Lung (tissue), 12 donors: ENCODE measurements around the gene PALLD. TPM values are rescaled to one million over a fixed set of nuclear protein-coding genes. Genes with fewer than 3 reads are reported as not detected.

Source experiments
- ATAC-seq: fragments of 200-7000 bp; cut with Tn5 transposase; one replicate; pipeline ENCODE4 v1.9.1; 2020; ENCODE audit warnings: moderate number of reproducible peaks; ENCODE audit not compliant: insufficient read depth, low FRiP score
- DNase-seq, 3 donors: peaks; one replicate each; pipeline ENCODE4 v3.0.0-alpha.2; 2013 to 2017
- H3K27ac ChIP-seq, 2 donors: one replicate each; pipeline ENCODE4 v1.5.1; 2013; ENCODE audit warnings: mild to moderate bottlenecking in 2 of 2, moderate library complexity in 2 of 2, control low read depth in 1 of 2, inconsistent platforms in 1 of 2, low read depth in 1 of 2, low read length in 1 of 2
- H3K27me3 ChIP-seq, 3 donors: one replicate each; pipeline ENCODE4 v1.5.1; 2013; ENCODE audit warnings: low read length in 2 of 3; ENCODE audit not compliant: control insufficient read depth in 3 of 3, insufficient read depth in 3 of 3
- H3K36me3 ChIP-seq, 4 donors: one replicate each; pipeline ENCODE4 v1.5.1; 2013; ENCODE audit warnings: low read length in 4 of 4, mild to moderate bottlenecking in 1 of 4, moderate library complexity in 1 of 4; ENCODE audit not compliant: control insufficient read depth in 4 of 4, insufficient read depth in 4 of 4
- H3K4me1 ChIP-seq, 5 donors: one replicate each; pipeline ENCODE4 v1.5.1; 2013; ENCODE audit warnings: low read length in 5 of 5, mild to moderate bottlenecking in 2 of 5, moderate library complexity in 1 of 5; ENCODE audit not compliant: control insufficient read depth in 5 of 5, insufficient read depth in 5 of 5
- H3K4me3 ChIP-seq: one replicate; pipeline ENCODE4 v1.5.1; 2013; ENCODE audit warnings: mild to moderate bottlenecking, control low read depth, moderate library complexity
- H3K9ac ChIP-seq, 2 donors: one replicate each; pipeline ENCODE4 v1.5.1; 2013; ENCODE audit warnings: low read length in 2 of 2, control low read depth in 1 of 2; ENCODE audit not compliant: insufficient read depth in 1 of 2
- H3K9me3 ChIP-seq, 4 donors: one replicate each; pipeline ENCODE4 v1.5.1; 2013; ENCODE audit warnings: low read length in 3 of 4, mild to moderate bottlenecking in 1 of 4, moderate library complexity in 1 of 4; ENCODE audit not compliant: control insufficient read depth in 4 of 4, insufficient read depth in 3 of 4
- WGBS, 2 donors: extraction: QIAGEN DNeasy Blood & Tissue Kit; methylation state at CpG; one replicate each; pipeline ENCODE4 v1.1.7; 2013; 5-methylcytosine and 5-hydroxymethylcytosine counted together
- polyA plus RNA-seq, 2 donors: library from polyadenylated mRNA; stranded (reverse); fragments of 200-250 nt; gene quantifications; one replicate each; pipeline ENCODE4 v1.2.1, GENCODE V29; 2013
- total RNA-seq, 2 donors: library from RNA; depleted of rRNA in 1 of 2; stranded (reverse); fragments of >200 nt in 1 of 2; gene quantifications; one replicate each; pipeline ENCODE4 v1.2.1, GENCODE V29; 2014 to 2021
- TF ChIP-seq, protein P1 (sequence below): IDR thresholded peaks from 2 replicates; pipeline ENCODE4 v1.5.1; 2012; ENCODE audit warnings: mild to moderate bottlenecking; ENCODE audit errors: control extremely low read depth, extremely low read depth
- donor health status: control.
- donor health status: control.
- donor health status: Bipolar disorder and iron deficiency.
- donor health status: healthy.
- donor health status: DM: yes; HTN: yes; CAD: no.

Gene PALLD
- total and polyA plus RNA-seq, 4 donors, result 20.7 to 139 (median 63.0) TPM

DNA sequence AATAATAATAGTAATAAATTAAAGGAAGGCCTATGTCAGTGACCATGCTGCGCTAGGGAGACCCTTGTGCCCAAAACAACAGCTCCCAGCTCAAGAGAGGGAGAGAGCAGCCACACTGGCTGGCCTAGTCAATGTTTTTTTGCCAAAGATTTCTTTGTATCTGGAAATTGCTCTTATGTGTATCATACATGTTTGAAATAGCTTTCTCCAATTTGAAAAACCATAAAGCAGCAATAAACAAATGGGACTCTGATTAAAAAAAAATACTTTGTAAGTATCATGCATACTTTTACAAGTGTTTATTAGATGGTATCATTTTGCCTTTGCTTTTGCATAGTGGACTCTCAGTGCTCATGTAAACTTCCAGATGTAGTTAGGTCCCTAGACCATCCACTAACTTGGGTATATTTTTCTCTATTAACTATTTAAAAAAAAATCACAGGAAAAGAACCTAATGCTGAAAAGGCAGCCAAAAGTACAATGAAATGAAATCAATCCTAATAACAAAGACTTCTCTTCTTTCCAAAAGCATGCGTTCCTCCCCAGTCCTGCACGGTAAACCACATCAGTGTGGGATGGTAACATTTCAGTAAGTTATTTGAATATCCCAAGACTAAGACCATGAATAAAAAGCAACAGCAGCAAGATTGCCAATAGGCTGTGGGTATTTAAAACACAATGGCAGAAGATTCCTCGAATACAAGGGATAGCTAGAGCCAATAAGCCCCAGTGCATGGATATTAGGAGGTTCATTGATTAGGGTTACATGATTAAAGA, 117.6 kb downstream of the PALLD start:
- ATAC-seq (no peak), DNase-seq (no peak)
- Histone ChIP-seq H3K4me3 (no peak overlapping the region), H3K27me3 (no peaks in the 10 kb centered on the region), H3K27ac (no peak overlapping the region), H3K4me1 (peaks cover 0 to 15% (median 0%) of the 10 kb centered on the region in 5 donors), H3K9ac (no peak overlapping the region), H3K9me3 (no peaks in the 10 kb centered on the region), H3K36me3 (no peaks in the 10 kb centered on the region)
- whole genome bisulfite sequencing, 2 donors, result 94 to 95% methylated on average over 4 of the region's 4 CpGs
- TF ChIP-seq, protein P1, sequence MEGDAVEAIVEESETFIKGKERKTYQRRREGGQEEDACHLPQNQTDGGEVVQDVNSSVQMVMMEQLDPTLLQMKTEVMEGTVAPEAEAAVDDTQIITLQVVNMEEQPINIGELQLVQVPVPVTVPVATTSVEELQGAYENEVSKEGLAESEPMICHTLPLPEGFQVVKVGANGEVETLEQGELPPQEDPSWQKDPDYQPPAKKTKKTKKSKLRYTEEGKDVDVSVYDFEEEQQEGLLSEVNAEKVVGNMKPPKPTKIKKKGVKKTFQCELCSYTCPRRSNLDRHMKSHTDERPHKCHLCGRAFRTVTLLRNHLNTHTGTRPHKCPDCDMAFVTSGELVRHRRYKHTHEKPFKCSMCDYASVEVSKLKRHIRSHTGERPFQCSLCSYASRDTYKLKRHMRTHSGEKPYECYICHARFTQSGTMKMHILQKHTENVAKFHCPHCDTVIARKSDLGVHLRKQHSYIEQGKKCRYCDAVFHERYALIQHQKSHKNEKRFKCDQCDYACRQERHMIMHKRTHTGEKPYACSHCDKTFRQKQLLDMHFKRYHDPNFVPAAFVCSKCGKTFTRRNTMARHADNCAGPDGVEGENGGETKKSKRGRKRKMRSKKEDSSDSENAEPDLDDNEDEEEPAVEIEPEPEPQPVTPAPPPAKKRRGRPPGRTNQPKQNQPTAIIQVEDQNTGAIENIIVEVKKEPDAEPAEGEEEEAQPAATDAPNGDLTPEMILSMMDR, result no peak

- TF ChIP-seq, protein P1, result no peak
- H3K4me3 ChIP-seq, result no peak overlapping the region
- H3K4me1 ChIP-seq, result peaks cover 0 to 20% (median 0%) of the 10 kb centered on the region in 5 donors
- H3K27ac ChIP-seq, result peak overlapping the region in 1 of 2 donors; percentile 37
- no peak overlapping the region for H3K9ac ChIP-seq
- DNase-seq (peak in 1 of 3 donors; percentile 25), ATAC-seq (no peak)
- H3K27me3 ChIP-seq, result no peaks in the 10 kb centered on the region
- WGBS, 2 donors, result 74 to 84% methylated on average over 5 of the region's 5 CpGs
- no peaks in the 10 kb centered on the region for H3K36me3 ChIP-seq
- H3K9me3 ChIP-seq, result no peaks in the 10 kb centered on the region
Observed at GRCh38 chr4:168615294-168616065, 118.6 kb downstream of the PALLD start.

- Histone ChIP-seq H3K36me3 (no peaks in the 10 kb centered on the region), H3K9ac (no peak overlapping the region), H3K9me3 (no peaks in the 10 kb centered on the region), H3K4me3 (no peak overlapping the region), H3K27me3 (no peaks in the 10 kb centered on the region), H3K4me1 (peaks cover 0 to 23% (median 0%) of the 10 kb centered on the region in 5 donors), H3K27ac (peak overlapping the region in 1 of 2 donors; percentile 80)
- peak in 1 of 3 donors; percentile 34 for DNase-seq
- WGBS, 2 donors, result 84 to 92% methylated on average over 8 of the region's 8 CpGs
- no peak for ATAC-seq
- TF ChIP-seq, protein P1, result no peak
Observed at GRCh38 chr4:168618577-168619265, 121.9 kb downstream of the PALLD start.
